ENCODE data around the gene DMD. TPM values are rescaled to one million over a fixed set of nuclear protein-coding genes. Genes with fewer than 3 reads are reported as not detected.

Gene DMD
- total RNA-seq, 1 donor from 2014 or later, result 23.9 TPM

DNA sequence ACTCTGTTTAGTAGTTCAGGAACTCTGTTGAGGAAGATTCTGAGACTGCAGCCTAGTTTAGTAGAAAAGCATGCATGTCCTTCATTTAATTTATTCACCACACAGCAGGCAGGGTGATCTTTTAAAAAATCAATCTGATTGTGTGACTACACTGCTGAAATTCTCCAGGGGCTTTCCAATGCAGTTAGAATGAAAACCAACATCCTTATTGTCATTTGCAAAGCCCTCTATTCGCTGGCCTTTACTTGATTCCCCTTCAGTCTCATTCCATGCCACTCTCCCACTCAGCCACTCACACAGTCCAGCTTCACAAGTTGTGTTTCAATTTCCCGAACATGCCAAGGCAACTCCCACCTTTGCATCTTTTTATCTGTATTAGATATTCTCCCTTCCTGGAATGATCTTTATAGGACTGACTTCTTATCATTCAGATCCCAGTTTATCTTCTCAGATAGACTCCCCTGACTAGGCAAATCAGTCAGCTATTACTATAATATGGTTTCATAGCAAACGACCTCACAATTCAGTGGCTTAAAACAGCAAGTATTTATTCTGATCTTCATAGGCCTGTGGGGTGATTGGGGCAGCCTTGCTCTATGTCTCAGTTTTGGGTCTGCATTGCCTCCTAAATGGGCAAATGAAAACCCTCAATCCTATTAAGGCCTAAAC lies 2118.2 kb downstream of the DMD start:
- peaks cover 38% of the 10 kb centered on the region for H3K9me3 Mint-ChIP-seq (ENCODE audit: low read depth)
- no peak overlapping the region for H3K27ac Mint-ChIP-seq

DNA sequence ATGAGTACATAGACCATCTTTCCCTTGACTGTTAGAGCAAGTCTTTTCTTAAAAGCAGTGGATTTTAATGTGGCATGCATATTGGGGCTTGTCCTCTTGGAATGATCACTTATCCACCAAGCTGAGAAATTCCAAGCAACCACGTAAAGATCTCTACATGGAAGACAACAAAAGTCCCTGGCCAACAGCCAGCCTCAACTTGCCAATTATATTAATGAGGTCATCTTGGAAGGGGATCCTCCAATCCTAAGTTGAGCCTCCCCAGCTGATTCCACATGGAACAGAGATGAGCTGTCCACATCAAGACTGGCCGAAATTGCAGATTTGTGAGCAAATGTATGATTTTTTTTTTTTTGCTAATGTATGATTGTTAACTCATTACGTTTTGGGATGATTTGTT lies 2118.9 kb downstream of the DMD start:
- Mint-ChIP-seq H3K27me3 (no peaks in the 10 kb centered on the region), H3K4me1 (ENCODE audit: low read depth) (no peaks in the 10 kb centered on the region), H3K4me3 (ENCODE audit: low read depth) (no peak overlapping the region), H3K9me3 (ENCODE audit: low read depth) (peaks cover 37% of the 10 kb centered on the region), H3K36me3 (ENCODE audit: insufficient read depth) (no peaks in the 10 kb centered on the region), H3K27ac (no peak overlapping the region)
- TF ChIP-seq CTCF (IDR thresholded peaks at IDR 0.05; ENCODE audit: unreplicated experiment), result no peak
- DNase-seq (ENCODE audit: low spot score, unreplicated experiment), result no peak

More for the DNA sequence above, 2118.2 kb downstream of the DMD start:
- no peaks in the 10 kb centered on the region for H3K27me3 Mint-ChIP-seq
- DNase-seq (ENCODE audit: low spot score, unreplicated experiment), result no peak
- H3K36me3 Mint-ChIP-seq (ENCODE audit: insufficient read depth), result no peaks in the 10 kb centered on the region
- H3K4me3 Mint-ChIP-seq (ENCODE audit: low read depth), result no peak overlapping the region
- no peaks in the 10 kb centered on the region for H3K4me1 Mint-ChIP-seq (ENCODE audit: low read depth)
- no peak for TF ChIP-seq CTCF (IDR thresholded peaks at IDR 0.05; ENCODE audit: unreplicated experiment)

DNA sequence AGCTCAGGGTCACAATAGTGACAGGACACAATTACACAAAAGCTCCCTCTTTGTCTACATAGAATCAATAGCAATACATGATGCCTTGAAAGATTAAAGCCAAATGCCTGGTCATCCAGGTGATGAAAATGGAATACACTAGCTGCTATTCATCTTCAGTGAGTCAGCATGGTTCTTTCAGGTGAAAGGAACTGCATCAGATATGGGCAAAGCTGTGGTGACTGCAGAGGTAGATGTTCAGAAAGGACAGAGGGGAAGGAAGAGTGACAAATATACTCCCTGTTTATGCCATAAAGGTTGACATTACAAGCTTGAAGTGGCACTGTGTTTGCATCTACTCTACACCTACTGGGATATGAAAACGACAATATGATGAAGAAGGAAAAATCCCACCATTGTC lies 2119.5 kb downstream of the DMD start:
- TF ChIP-seq CTCF (IDR thresholded peaks at IDR 0.05; ENCODE audit: unreplicated experiment), result no peak
- Mint-ChIP-seq H3K36me3 (ENCODE audit: insufficient read depth) (no peaks in the 10 kb centered on the region), H3K9me3 (ENCODE audit: low read depth) (peaks cover 34% of the 10 kb centered on the region), H3K27ac (no peak overlapping the region), H3K27me3 (no peaks in the 10 kb centered on the region), H3K4me1 (ENCODE audit: low read depth) (peaks cover 2% of the 10 kb centered on the region), H3K4me3 (ENCODE audit: low read depth) (no peak overlapping the region)
- no peak for DNase-seq (ENCODE audit: low spot score, unreplicated experiment)

GRCh38 chrX:31074522-31074921 lies 2136.8 kb downstream of the DMD start:
- Mint-ChIP-seq H3K36me3 (ENCODE audit: insufficient read depth) (peaks cover 6% of the 10 kb centered on the region), H3K27ac (no peak overlapping the region), H3K4me1 (ENCODE audit: low read depth) (peaks cover 2% of the 10 kb centered on the region), H3K27me3 (no peaks in the 10 kb centered on the region), H3K4me3 (ENCODE audit: low read depth) (no peak overlapping the region), H3K9me3 (ENCODE audit: low read depth) (peaks cover 40% of the 10 kb centered on the region)
- TF ChIP-seq CTCF (IDR thresholded peaks at IDR 0.05; ENCODE audit: unreplicated experiment), result no peak
- DNase-seq (ENCODE audit: low spot score, unreplicated experiment), result no peak

DNA sequence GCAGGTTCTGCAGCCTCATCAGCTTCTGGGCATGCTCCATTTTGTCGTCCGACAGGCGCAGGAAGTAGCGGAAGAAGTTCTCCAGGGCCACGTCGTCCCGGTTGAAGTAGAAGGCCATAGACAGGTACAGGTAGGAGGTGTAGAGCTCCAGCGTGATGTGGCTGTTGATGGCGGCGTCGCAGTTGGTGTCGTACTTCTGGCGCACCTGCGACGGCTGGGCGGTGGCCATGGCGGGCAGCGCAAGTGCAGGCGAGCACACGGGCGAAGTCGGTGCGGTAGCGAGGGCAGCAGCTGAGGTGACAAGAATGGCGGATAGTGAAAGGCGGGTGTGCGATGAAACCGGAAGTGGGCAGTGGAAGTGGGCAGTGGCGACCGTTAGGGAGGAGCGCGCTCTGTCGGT lies 2139.6 kb downstream of the DMD start, which contains the start of gene FTHL17:
FTHL17 (minus strand) TSS at position 317 of the 400 bp plus-strand sequence; CDS start at position 229, 88 bp downstream.
- TF ChIP-seq CTCF (IDR thresholded peaks at IDR 0.05; ENCODE audit: unreplicated experiment), result no peak
- H3K9me3 Mint-ChIP-seq (ENCODE audit: low read depth), result peaks cover 47% of the 10 kb centered on the region
- H3K4me3 Mint-ChIP-seq (ENCODE audit: low read depth), result no peak within 1 kb of the TSS

More for the DNA sequence above, 2139.6 kb downstream of the DMD start, which contains the start of gene FTHL17:
- no peaks in the 10 kb centered on the region for H3K27me3 Mint-ChIP-seq
- no peak within 1 kb of the TSS for H3K27ac Mint-ChIP-seq
- peaks cover 2% of the 10 kb centered on the region for H3K4me1 Mint-ChIP-seq (ENCODE audit: low read depth)
- peaks cover 6% of the 10 kb centered on the region for H3K36me3 Mint-ChIP-seq (ENCODE audit: insufficient read depth)
- no peak for DNase-seq (ENCODE audit: low spot score, unreplicated experiment)
